ENCODE results near the gene SPC24. TPM values are rescaled to one million over a fixed set of nuclear protein-coding genes. Genes with fewer than 3 reads are reported as not detected.

The SPC24 gene
- total and polyA plus RNA-seq, 2 donors (not counting 1 experiment from before 2014, with no cell fraction given): 0.12 to 0.15 TPM

GRCh38 chr19:11196406-11197287 lies 41.1 kb upstream of the SPC24 start:
- H3K36me3 ChIP-seq (replicated peaks in 1 of 2; ENCODE audit: control extremely low read depth in 1 of 2, control insufficient read depth in 1 of 2, extremely low read depth in 1 of 2, insufficient read depth in 2 of 2, low read length in 1 of 2): no peaks in the 10 kb centered on the region
- H3K4me1 ChIP-seq (ENCODE audit: control insufficient read depth in 2 of 2, insufficient read depth in 2 of 2, low read length in 2 of 2): peaks cover 18 to 28% of the 10 kb centered on the region in 2 donors
- H2AFZ ChIP-seq (ENCODE audit: insufficient read depth, low read depth, low read length, poor library complexity, severe bottlenecking): peak overlapping the region; percentile 80
- H3K27me3 ChIP-seq (replicated peaks in 1 of 4; ENCODE audit: control extremely low read depth in 1 of 4, control insufficient read depth in 3 of 4, insufficient read depth in 4 of 4, low read length in 3 of 4): peaks cover 0 to 36% (median 8%) of the 10 kb centered on the region in 4 experiments
- Mint-ChIP-seq H3K27ac (no peak overlapping the region), H3K27me3 (peaks cover 11% of the 10 kb centered on the region), H3K9me3 (ENCODE audit: insufficient read depth) (no peaks in the 10 kb centered on the region), H3K4me1 (peaks cover 18% of the 10 kb centered on the region), H3K4me3 (peak overlapping the region; percentile 80)
- no peak for DNase-seq
- intact Hi-C loops (cut with micrococcal nuclease): loop anchor here (5.0 kb wide), 1 partner anchor 39 kb away; the partner anchor contains the start of gene SPC24
- peak overlapping the region; percentile 94 for H3K4me2 ChIP-seq (replicated peaks; ENCODE audit: low read depth, low read length, poor library complexity, severe bottlenecking)
- H3K9me3 ChIP-seq (ENCODE audit: control extremely low read depth in 1 of 3, control insufficient read depth in 2 of 3, insufficient read depth in 1 of 3, low read length in 2 of 3): peaks cover 0 to 16% (median 2%) of the 10 kb centered on the region in 3 donors
- peak overlapping the region; percentile 64 for H3K9ac ChIP-seq (ENCODE audit: low read length)
- no peak for ATAC-seq (ENCODE audit: low read depth)
- H3K4me3 ChIP-seq (ENCODE audit: control extremely low read depth in 1 of 5, extremely low read depth in 1 of 5, insufficient read depth in 1 of 5, low read depth in 2 of 5, low read length in 4 of 5): peak overlapping the region in 4 of 5 experiments; percentile 31 to 62 (median 54)
- H4K20me1 ChIP-seq (ENCODE audit: control insufficient read depth, insufficient read depth, low read length, poor library complexity, severe bottlenecking): no peaks in the 10 kb centered on the region
- ChIA-PET POLR2A (no interaction called here), CTCF (interaction anchor here (0.6 kb wide), 1 partner anchor 573 kb away, joined by 3 read pairs; no protein-coding TSS in a partner anchor)
- WGBS (ENCODE audit: insufficient coverage): 3% methylated on average over 32 of the region's 47 CpGs
- no peaks in the 10 kb centered on the region for H3K79me2 ChIP-seq (ENCODE audit: control insufficient read depth, insufficient read depth, low read length)
- H3K27ac ChIP-seq (ENCODE audit: low read length in 2 of 2): no peak overlapping the region
- TF ChIP-seq EZH2 (IDR thresholded peaks at IDR 0.05; ENCODE audit: borderline replicate concordance, insufficient read depth, low read depth, low read length, poor library complexity, severe bottlenecking) (no peak), CTCF (IDR thresholded peaks at IDR 0.05) (no peak)

- Histone ChIP-seq H3K4me1 (ENCODE audit: control insufficient read depth in 2 of 2, insufficient read depth in 2 of 2, low read length in 2 of 2) (peaks cover 18 to 30% of the 10 kb centered on the region in 2 donors), H3K4me3 (ENCODE audit: control extremely low read depth in 1 of 5, extremely low read depth in 1 of 5, insufficient read depth in 1 of 5, low read depth in 2 of 5, low read length in 4 of 5) (no peak overlapping the region), H3K36me3 (replicated peaks in 1 of 2; ENCODE audit: control extremely low read depth in 1 of 2, control insufficient read depth in 1 of 2, extremely low read depth in 1 of 2, insufficient read depth in 2 of 2, low read length in 1 of 2) (no peaks in the 10 kb centered on the region), H3K9ac (ENCODE audit: low read length) (no peak overlapping the region), H2AFZ (ENCODE audit: insufficient read depth, low read depth, low read length, poor library complexity, severe bottlenecking) (no peak overlapping the region), H3K27me3 (replicated peaks in 1 of 4; ENCODE audit: control extremely low read depth in 1 of 4, control insufficient read depth in 3 of 4, insufficient read depth in 4 of 4, low read length in 3 of 4) (peaks cover 0 to 42% (median 8%) of the 10 kb centered on the region in 4 experiments), H4K20me1 (ENCODE audit: control insufficient read depth, insufficient read depth, low read length, poor library complexity, severe bottlenecking) (no peaks in the 10 kb centered on the region), H3K4me2 (replicated peaks; ENCODE audit: low read depth, low read length, poor library complexity, severe bottlenecking) (no peak overlapping the region), H3K79me2 (ENCODE audit: control insufficient read depth, insufficient read depth, low read length) (no peaks in the 10 kb centered on the region), H3K27ac (ENCODE audit: low read length in 2 of 2) (no peak overlapping the region), H3K9me3 (ENCODE audit: control extremely low read depth in 1 of 3, control insufficient read depth in 2 of 3, insufficient read depth in 1 of 3, low read length in 2 of 3) (peaks cover 0 to 22% (median 2%) of the 10 kb centered on the region in 3 donors)
- intact Hi-C loops (cut with micrococcal nuclease): loop anchor here (5.0 kb wide), 1 partner anchor 38 kb away; the partner anchor contains the start of gene SPC24
- Mint-ChIP-seq H3K9me3 (ENCODE audit: insufficient read depth) (no peaks in the 10 kb centered on the region), H3K27ac (no peak overlapping the region), H3K4me1 (peaks cover 18% of the 10 kb centered on the region), H3K4me3 (peak overlapping the region; percentile 80), H3K27me3 (peaks cover 11% of the 10 kb centered on the region)
- DNase-seq (no peak), ATAC-seq (ENCODE audit: low read depth) (no peak)
- TF ChIP-seq CTCF (IDR thresholded peaks at IDR 0.05) (no peak), EZH2 (IDR thresholded peaks at IDR 0.05; ENCODE audit: borderline replicate concordance, insufficient read depth, low read depth, low read length, poor library complexity, severe bottlenecking) (no peak)
- 81% methylated on average over 6 of the region's 12 CpGs for WGBS (ENCODE audit: insufficient coverage)
- ChIA-PET POLR2A (no interaction called here), CTCF (interaction anchor here (0.6 kb wide), 1 partner anchor 574 kb away, joined by 3 read pairs; no protein-coding TSS in a partner anchor)
Observed at GRCh38 chr19:11195681-11196080, 40.1 kb upstream of the SPC24 start.

Measured in B cell (primary cell).